SH-SY5Y (cell line): ENCODE results near the gene SERP2.

Experiments used
- GATA2 ChIP-seq: IDR thresholded peaks from 2 replicates; pipeline ENCODE4 v1.6.1; 2011; ENCODE audit warnings: mild to moderate bottlenecking, low read depth, low read length
- GATA3 ChIP-seq: IDR thresholded peaks from 2 replicates; pipeline ENCODE4 v1.6.1; 2011; ENCODE audit warnings: low read depth, mild to moderate bottlenecking, low read length, moderate library complexity

DNA sequence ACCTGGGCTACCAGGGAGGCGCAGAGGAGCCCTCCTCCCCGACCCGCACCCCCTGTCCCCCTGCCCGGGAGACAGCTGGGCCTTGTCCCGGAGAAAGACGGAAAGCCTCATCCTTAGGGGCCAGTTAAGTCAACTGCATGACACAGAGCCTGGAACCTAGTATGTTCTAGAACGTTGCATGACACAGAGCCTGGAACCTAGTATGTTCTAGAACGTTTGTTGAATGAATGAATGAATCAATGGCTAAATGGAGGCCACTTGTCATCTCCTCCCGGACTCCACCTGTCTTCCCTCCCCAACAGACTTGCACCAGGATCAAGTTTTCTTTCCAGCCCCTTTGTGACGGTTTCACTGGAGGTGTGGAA, 706 bp downstream of the SERP2 start:
- TF ChIP-seq GATA2 (no peak), GATA3 (no peak)
